WTC11 (cell line): ENCODE results near the gene ZNF592.

Experiments used
- CTCF ChIP-seq: fragments of 200-600 bp; IDR thresholded peaks from 2 replicates; pipeline ENCODE4 v1.8.0; 2022; ENCODE audit warnings: antibody characterized with exemption
- JUN ChIP-seq: sonication (generic); formaldehyde crosslinking; IDR thresholded peaks from 2 replicates; pipeline ENCODE4 v1.8.0; 2023; ENCODE audit warnings: mild to moderate bottlenecking, missing genetic modification reagents
- MAX ChIP-seq: sonication (generic); formaldehyde crosslinking; IDR thresholded peaks from 2 replicates; pipeline ENCODE4 v1.8.0; 2022; ENCODE audit warnings: mild to moderate bottlenecking, missing genetic modification reagents

- TF ChIP-seq CTCF: no peak
- TF ChIP-seq JUN (CRISPR knock-in tag): no peak
- no peak for TF ChIP-seq MAX (CRISPR knock-in tag)
Measured at GRCh38 chr15:84773716-84774115, 25.3 kb downstream of the ZNF592 start.
